Panc1 (cell line): Measurements from ENCODE around the gene VPREB1. TPM values are rescaled to one million over a fixed set of nuclear protein-coding genes. Genes with fewer than 3 reads are reported as not detected.

Experiments
- ATAC-seq: fragments of 200-7000 bp; cut with Tn5 transposase; 2 replicates; pipeline ENCODE4 v1.9.1; 2020; ENCODE audit warnings: mild to moderate bottlenecking, moderate library complexity
- BruUV-seq: library from RNA; stranded (reverse); fragments of 400-500 nt; replicated peaks from 2 replicates; lab custom pipeline; 2021; lab: Mats Ljungman, UMichigan
- CTCF ChIA-PET: fragments of 300-600 bp; sonication (Branson Sonifier 250); formaldehyde crosslinking; loops from one replicate; lab custom pipeline; 2022; ENCODE audit warnings: antibody characterized with exemption; lab: Charles Lee
- POLR2A ChIA-PET: fragments of 300-600 bp; sonication (Branson Sonifier 250); formaldehyde crosslinking; loops from one replicate; lab custom pipeline; 2022; ENCODE audit warnings: antibody characterized with exemption; lab: Charles Lee
- DNase-seq: peaks from one replicate; pipeline ENCODE4 v3.0.0-alpha.2; 2010; ENCODE audit warnings: low read depth, low spot score
- H3K27ac ChIP-seq: 2 replicates; pipeline ENCODE4 v1.5.1; 2011; ENCODE audit warnings: mild to moderate bottlenecking, low read length, inconsistent platforms
- H3K27me3 ChIP-seq: fragments of 200-500 bp; sonication (Bioruptor generic); 2 replicates; pipeline ENCODE4 v1.6.0; 2014; ENCODE audit warnings: low read length, inconsistent platforms; ENCODE audit not compliant: control insufficient read depth, insufficient read depth
- H3K36me3 ChIP-seq: fragments of 200-500 bp; sonication (Bioruptor generic); 2 replicates; pipeline ENCODE4 v1.5.1; 2014; ENCODE audit warnings: inconsistent platforms, mild to moderate bottlenecking, low read length, moderate library complexity; ENCODE audit not compliant: control insufficient read depth, insufficient read depth
- H3K4me1 ChIP-seq: 2 replicates; pipeline ENCODE4 v1.5.1; 2011; ENCODE audit warnings: inconsistent platforms, mild to moderate bottlenecking, low read length, moderate library complexity; ENCODE audit not compliant: control insufficient read depth, insufficient read depth
- H3K4me3 ChIP-seq, 2 experiments: 2 replicates each; pipeline ENCODE4 v1.5.1; 2011 to 2012; ENCODE audit warnings: low read depth in 2 of 2, low read length in 2 of 2, mild to moderate bottlenecking in 2 of 2, inconsistent platforms in 1 of 2, moderate library complexity in 1 of 2
- H3K9me3 ChIP-seq: fragments of 200-500 bp; sonication (Bioruptor generic); 2 replicates; pipeline ENCODE4 v1.5.1; 2014; ENCODE audit warnings: low read depth, mild to moderate bottlenecking, inconsistent platforms, low read length, moderate library complexity; ENCODE audit not compliant: control insufficient read depth, insufficient read depth
- POLR2AphosphoS5 ChIP-seq: IDR thresholded peaks from 2 replicates; pipeline ENCODE4 v1.6.1; 2012; ENCODE audit warnings: mild to moderate bottlenecking, low read depth, low read length, moderate library complexity
- REST ChIP-seq, 2 experiments: IDR thresholded peaks; 2 replicates each; pipeline ENCODE4 v1.6.1; 2011 to 2012; ENCODE audit warnings: low read depth in 2 of 2, control low read depth in 1 of 2, low read length in 1 of 2, mild to moderate bottlenecking in 1 of 2, moderate library complexity in 1 of 2; ENCODE audit not compliant: insufficient read depth in 1 of 2
- SIN3A ChIP-seq: IDR thresholded peaks from 2 replicates; pipeline ENCODE4 v1.6.1; 2012; ENCODE audit warnings: low read depth, mild to moderate bottlenecking, low read length, moderate library complexity, borderline replicate concordance; ENCODE audit not compliant: insufficient read depth
- TCF7L2 ChIP-seq: IDR thresholded peaks from 2 replicates; pipeline ENCODE4 v1.6.1; 2011; ENCODE audit warnings: mild to moderate bottlenecking, low read depth, low read length, inconsistent platforms
- in situ Hi-C: cut with HindIII; loops from 2 replicates; pipeline ENCODE4 v1.10.0; 2016; ENCODE audit warnings: low sequenced_read_pairs, low pct_unique_long_range_greater_than_20kb
- intact Hi-C: fragments of 100-400 bp; cut with micrococcal nuclease; formaldehyde crosslinking; loops from one replicate; pipeline ENCODE4 v1.10.0; 2022; ENCODE audit not compliant: unreplicated experiment
- total RNA-seq: library from RNA; stranded (reverse); gene quantifications from one replicate; pipeline ENCODE4 v1.2.1, GENCODE V29; 2021; ENCODE audit not compliant: unreplicated experiment
- TF ChIP-seq, protein P1 (sequence below): fragments of 450-650 bp; IDR thresholded peaks from 2 replicates; pipeline ENCODE4 v1.5.1; 2017; ENCODE audit warnings: mild to moderate bottlenecking

The VPREB1 gene
- total RNA-seq, 1 experiment from 2014 or later, result not detected

DNA sequence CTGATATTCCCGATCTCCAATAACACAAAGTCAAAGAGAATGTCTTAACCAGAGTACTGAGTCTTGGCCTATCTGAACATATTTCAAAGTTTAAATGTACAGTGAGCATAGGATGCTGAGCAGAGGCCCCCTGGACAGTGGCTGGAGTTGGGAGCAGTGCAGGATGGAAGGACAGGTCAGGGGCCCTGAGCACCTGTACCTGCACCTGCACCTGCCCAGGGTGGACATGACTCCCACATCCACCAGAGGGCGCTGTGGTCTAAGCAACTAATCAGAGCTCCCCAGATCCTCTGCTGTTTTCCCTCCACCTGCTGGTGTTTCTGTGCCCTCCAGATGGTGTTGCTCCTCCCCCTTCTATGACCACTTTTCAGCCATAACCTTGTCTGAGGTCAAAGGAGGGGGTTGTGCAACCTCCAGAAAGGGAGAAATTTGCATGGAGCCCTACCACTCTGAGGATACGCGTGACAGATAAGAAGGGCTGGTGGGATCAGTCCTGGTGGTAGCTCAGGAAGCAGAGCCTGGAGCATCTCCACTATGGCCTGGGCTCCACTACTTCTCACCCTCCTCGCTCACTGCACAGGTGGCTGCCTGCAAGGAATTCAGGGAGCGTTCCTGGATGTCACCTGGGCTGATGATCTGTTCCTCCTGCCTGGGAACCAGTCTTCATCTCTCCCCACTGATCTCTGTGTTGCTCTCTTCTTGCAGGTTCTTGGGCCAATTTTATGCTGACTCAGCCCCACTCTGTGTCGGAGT lies 49.1 kb upstream of the VPREB1 start:
- no peaks in the 10 kb centered on the region for H3K36me3 ChIP-seq
- no peak overlapping the region for H3K4me3 ChIP-seq
- no peaks in the 10 kb centered on the region for H3K27me3 ChIP-seq
- peak; percentile 94 for ATAC-seq
- TF ChIP-seq, protein P1, sequence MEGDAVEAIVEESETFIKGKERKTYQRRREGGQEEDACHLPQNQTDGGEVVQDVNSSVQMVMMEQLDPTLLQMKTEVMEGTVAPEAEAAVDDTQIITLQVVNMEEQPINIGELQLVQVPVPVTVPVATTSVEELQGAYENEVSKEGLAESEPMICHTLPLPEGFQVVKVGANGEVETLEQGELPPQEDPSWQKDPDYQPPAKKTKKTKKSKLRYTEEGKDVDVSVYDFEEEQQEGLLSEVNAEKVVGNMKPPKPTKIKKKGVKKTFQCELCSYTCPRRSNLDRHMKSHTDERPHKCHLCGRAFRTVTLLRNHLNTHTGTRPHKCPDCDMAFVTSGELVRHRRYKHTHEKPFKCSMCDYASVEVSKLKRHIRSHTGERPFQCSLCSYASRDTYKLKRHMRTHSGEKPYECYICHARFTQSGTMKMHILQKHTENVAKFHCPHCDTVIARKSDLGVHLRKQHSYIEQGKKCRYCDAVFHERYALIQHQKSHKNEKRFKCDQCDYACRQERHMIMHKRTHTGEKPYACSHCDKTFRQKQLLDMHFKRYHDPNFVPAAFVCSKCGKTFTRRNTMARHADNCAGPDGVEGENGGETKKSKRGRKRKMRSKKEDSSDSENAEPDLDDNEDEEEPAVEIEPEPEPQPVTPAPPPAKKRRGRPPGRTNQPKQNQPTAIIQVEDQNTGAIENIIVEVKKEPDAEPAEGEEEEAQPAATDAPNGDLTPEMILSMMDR, result peak; percentile 89
- TF ChIP-seq TCF7L2, result no peak
- TF ChIP-seq SIN3A, result no peak
- no peaks in the 10 kb centered on the region for H3K9me3 ChIP-seq
- intact Hi-C loops (no loop called here), in situ Hi-C loops (no loop called here)
- ChIA-PET POLR2A (no interaction called here), CTCF (interaction anchor here (0.8 to 1.0 kb wide), 3 partner anchors 19 to 168 kb away, joined by 3 to 4 read pairs (median 3); no protein-coding TSS in a partner anchor)
- BruUV-seq, result no TSS peak
- no peaks in the 10 kb centered on the region; the same call in 1 of the 2 replicates for H3K4me1 ChIP-seq
- peak; percentile 59 for DNase-seq
- no peak overlapping the region for H3K27ac ChIP-seq

DNA sequence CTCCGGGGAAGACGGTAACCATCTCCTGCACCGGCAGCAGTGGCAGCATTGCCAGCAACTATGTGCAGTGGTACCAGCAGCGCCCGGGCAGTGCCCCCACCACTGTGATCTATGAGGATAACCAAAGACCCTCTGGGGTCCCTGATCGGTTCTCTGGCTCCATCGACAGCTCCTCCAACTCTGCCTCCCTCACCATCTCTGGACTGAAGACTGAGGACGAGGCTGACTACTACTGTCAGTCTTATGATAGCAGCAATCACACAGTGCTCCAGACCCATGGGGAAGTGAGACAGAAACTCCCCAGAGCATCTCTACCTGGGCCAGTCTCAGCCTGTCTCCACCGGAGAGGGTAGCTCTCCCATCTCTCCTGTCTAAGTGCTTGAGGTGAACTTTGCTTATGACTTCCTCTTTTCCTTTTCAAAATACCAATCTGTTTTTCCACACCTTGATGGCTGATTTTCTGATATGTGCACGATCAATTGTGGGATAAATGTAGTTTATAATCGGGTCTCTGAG lies 48.5 kb upstream of the VPREB1 start:
- no peak overlapping the region for H3K4me3 ChIP-seq
- DNase-seq, result no peak
- H3K9me3 ChIP-seq, result no peaks in the 10 kb centered on the region
- ATAC-seq, result no peak
- no peaks in the 10 kb centered on the region for H3K36me3 ChIP-seq
- BruUV-seq, result no TSS peak
- intact Hi-C loops, result no loop called here
- H3K27ac ChIP-seq, result no peak overlapping the region
- POLR2A ChIA-PET, result no interaction called here
- in situ Hi-C loops, result no loop called here
- CTCF ChIA-PET, result interaction anchor here (0.8 to 1.0 kb wide), 3 partner anchors 19 to 167 kb away, joined by 3 to 4 read pairs (median 3); no protein-coding TSS in a partner anchor
- TF ChIP-seq, protein P1, result no peak
- H3K4me1 ChIP-seq, result no peaks in the 10 kb centered on the region; the same call in 1 of the 2 replicates
- no peaks in the 10 kb centered on the region for H3K27me3 ChIP-seq

DNA sequence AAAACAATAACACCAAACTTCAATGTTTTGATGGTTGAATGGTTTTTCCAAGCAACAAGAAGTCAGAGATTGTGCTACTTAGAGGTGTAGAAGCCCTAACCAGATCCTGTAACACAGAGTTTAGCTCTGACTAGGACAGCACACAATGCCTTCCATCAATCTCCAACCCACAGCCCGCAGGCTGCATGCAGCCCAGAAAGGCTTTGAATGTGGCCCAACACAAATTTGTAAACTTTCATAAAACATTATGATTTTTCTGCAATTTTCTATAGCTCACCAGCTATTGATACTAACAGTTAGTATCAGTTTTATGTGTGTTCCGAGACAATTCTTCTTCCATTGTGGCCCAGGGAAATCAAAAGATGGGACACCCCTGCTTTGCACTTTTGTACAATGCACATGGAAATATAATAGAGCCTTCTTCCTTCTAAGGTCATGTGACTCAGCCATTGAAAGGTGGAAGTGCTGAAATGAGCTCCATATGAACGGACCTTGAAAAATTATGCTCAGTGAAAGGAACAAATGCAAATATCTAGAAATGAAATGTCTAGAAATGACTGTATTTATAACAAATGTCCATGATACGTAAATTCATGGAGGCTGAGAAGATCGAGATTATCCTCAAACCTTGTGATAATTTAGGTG lies 47.6 kb upstream of the VPREB1 start:
- H3K36me3 ChIP-seq, result no peaks in the 10 kb centered on the region
- no peak overlapping the region for H3K4me3 ChIP-seq
- ATAC-seq (no peak), DNase-seq (no peak)
- H3K27ac ChIP-seq, result no peak overlapping the region
- POLR2A ChIA-PET, result no interaction called here
- intact Hi-C loops (no loop called here), in situ Hi-C loops (no loop called here)
- H3K27me3 ChIP-seq, result no peaks in the 10 kb centered on the region
- CTCF ChIA-PET, result no interaction called here
- H3K9me3 ChIP-seq, result no peaks in the 10 kb centered on the region
- BruUV-seq, result no TSS peak
- H3K4me1 ChIP-seq, result no peaks in the 10 kb centered on the region; the same call in 1 of the 2 replicates
- TF ChIP-seq SIN3A (no peak), TCF7L2 (no peak), REST (IDR thresholded peaks at IDR 0.05; ENCODE audit: insufficient read depth in 1 of 2, low read depth in 2 of 2, low read length in 1 of 2) (no peak), POLR2AphosphoS5 (no peak)
- TF ChIP-seq, protein P1, result no peak
